HFFc6 (cell line): ENCODE measurements around the gene VEGFB. TPM values are rescaled to one million over a fixed set of nuclear protein-coding genes. Genes with fewer than 3 reads are reported as not detected.

Experiments
- DNase-seq: peaks from one replicate; pipeline ENCODE4 v3.0.0-alpha.2; 2018
- H3K27ac Mint-ChIP-seq: 2 replicates; pipeline ENCODE4 v1.8.0; 2020; ENCODE audit warnings: mild to moderate bottlenecking, mixed read lengths
- H3K27me3 Mint-ChIP-seq: 2 replicates; pipeline ENCODE4 v1.8.0; 2021; ENCODE audit warnings: mild to moderate bottlenecking, moderate library complexity, mixed read lengths; ENCODE audit not compliant: insufficient read depth
- H3K36me3 Mint-ChIP-seq: 2 replicates; pipeline ENCODE4 v1.8.0; 2021; ENCODE audit warnings: low read depth, mixed read lengths
- H3K4me1 Mint-ChIP-seq: 2 replicates; pipeline ENCODE4 v1.8.0; 2020; ENCODE audit warnings: low read depth, mixed read lengths
- H3K4me3 Mint-ChIP-seq: 2 replicates; pipeline ENCODE4 v1.8.0; 2020; ENCODE audit warnings: mild to moderate bottlenecking, moderate library complexity, mixed read lengths
- H3K9me3 Mint-ChIP-seq: 2 replicates; pipeline ENCODE4 v1.8.0; 2020; ENCODE audit warnings: mild to moderate bottlenecking, mixed read lengths
- CTCF ChIP-seq: fragments of 200-600 bp; sonication (generic); IDR thresholded peaks from 2 replicates; pipeline ENCODE4 v1.5.0; 2021; ENCODE audit warnings: antibody characterized with exemption, mild to moderate bottlenecking
- total RNA-seq, 6 experiments: library from RNA; stranded (reverse); fragmentation: NEBNext Ultra II Directional; extraction: Animal tissue kit (Norgen Biotek cat#: 25700); gene quantifications; 2 replicates in 1 of 6; 3 replicates in 5 of 6; pipeline ENCODE4 v1.2.3, GENCODE V29; 2021

The VEGFB gene
- total RNA-seq, 6 experiments from 2014 or later = 65.1 to 80.6 (median 71.2) TPM

DNA sequence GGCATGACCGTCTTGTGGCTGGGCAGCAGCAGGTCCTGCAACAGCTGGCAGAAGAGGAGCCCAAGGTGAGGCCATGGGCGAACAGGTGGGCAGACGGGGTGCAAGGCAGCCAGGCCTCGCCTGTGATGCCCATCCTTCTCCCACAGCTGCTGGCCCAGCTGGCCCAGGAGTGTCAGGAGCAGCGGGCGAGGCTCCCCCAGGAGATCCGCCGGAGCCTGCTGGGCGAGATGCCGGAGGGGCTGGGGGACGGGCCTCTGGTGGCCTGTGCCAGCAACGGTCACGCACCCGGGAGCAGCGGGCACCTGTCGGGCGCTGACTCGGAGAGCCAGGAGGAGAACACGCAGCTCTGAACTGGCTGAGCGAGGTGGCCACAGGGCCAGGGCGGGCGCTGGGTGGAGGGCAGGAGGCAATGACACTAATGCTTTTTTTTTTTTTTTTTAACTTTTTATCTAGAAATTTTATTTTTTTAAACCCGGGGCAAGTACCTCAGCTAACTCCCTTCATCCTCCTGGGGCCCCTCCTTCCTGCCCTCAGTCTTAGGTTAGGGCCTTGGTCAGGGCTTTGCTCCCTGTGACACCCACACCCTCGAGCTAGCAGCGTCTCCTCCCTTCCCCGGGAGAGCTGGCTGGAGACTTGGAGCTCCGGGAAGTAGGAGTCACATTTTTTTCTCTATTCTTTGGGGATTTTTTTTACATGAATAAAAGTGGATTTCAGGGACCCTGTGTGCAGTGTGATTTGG lies 33.0 kb downstream of the VEGFB start:
- H3K4me3 Mint-ChIP-seq = peak overlapping the region; percentile 96; the same call in 1 of the 2 replicates

DNA sequence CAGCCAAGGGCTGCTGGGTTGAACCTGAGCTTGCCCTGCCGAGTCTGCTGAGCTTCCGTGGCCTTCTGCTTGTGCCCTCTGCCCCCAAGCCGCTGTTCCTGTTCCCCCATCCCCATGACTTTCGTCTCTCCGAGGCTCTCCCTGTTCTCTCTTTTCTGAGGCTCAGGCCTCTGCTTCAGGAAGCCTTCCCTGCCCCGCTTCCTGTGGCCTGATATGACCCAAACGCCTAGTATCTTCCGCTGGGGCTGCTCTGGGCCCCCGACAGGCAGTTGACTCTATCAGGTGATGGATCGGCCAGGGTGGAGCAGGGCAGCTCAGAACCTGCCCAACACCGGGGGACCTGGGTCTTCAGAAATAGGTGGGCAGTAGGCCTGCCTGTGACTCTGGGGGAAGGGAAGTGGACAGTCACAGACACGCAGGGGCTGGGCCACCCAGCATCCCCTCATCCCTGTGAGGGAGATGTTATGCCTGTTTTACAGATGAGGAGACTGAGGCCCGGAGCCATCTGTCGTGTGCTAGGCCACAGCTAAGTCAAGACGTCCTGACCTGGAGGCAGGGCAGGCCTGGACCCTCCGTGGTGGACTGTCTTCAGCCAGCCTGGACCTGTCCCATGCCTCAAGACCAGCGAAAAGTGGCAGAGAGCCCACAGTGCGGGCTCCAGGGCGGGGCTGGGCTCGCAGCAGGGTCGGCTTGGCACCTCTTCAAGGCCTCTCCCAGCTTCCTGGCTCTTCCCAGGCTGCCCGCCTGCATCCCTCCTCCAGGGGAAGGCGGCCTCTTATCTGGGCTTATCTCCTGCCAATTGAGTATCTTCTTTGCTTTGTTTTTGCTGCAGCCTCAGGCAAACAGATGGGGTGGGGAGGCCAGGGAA lies 33.9 kb downstream of the VEGFB start:
- TF ChIP-seq CTCF = no peak
- Mint-ChIP-seq H3K9me3 (no peaks in the 10 kb centered on the region), H3K27me3 (peaks cover 14% of the 10 kb centered on the region), H3K4me1 (peaks cover 50% of the 10 kb centered on the region), H3K4me3 (peak overlapping the region; percentile 96), H3K27ac (peak overlapping the region; percentile 99), H3K36me3 (peaks cover 21% of the 10 kb centered on the region)
- DNase-seq = peak; percentile 82

More for the DNA sequence above, 33.0 kb downstream of the VEGFB start:
- Mint-ChIP-seq H3K4me1 (peaks cover 55% of the 10 kb centered on the region), H3K9me3 (no peaks in the 10 kb centered on the region), H3K27ac (peak overlapping the region; percentile 99), H3K36me3 (peaks cover 28% of the 10 kb centered on the region), H3K27me3 (peaks cover 14% of the 10 kb centered on the region)
- DNase-seq = no peak
- TF ChIP-seq CTCF = no peak

DNA sequence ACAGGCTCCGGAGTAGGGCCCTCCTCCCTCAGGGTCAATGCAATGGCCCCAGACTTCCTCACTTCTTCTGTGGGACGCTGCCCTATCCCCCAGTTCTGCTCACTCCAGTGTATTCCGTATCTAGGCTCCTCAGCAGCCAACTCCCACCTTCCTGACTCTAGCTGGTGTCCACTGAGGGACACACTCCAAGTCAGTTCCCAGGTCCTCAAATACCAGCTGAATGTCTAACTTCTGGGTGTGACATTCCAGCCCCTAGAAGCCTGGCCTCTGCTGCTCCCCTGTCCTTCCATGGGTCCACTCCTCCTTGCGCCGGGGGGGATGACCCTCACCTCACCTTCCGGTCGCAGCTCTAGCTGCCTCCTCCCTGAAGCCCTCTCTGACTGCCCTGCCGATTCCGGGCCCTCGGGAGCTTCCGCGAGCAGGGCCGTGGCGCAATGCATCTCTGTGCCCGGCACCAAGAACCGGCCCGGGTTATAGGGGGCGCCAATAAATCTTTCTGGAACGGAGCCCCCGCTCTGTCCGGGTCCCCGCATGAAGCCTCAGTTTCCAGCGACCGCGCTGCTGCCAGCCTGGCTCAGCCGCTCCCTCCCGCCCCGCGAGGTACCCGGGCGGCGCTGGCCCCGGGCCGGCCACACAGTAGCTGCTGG lies 34.6 kb downstream of the VEGFB start:
- Mint-ChIP-seq H3K36me3 (peaks cover 19% of the 10 kb centered on the region; the same call in 1 of the 2 replicates), H3K9me3 (no peaks in the 10 kb centered on the region), H3K27ac (peak overlapping the region; percentile 99), H3K4me1 (peaks cover 48% of the 10 kb centered on the region), H3K27me3 (peaks cover 14% of the 10 kb centered on the region), H3K4me3 (peak overlapping the region; percentile 96)
- DNase-seq = no peak
- TF ChIP-seq CTCF = no peak; the same call in 1 of the 2 replicates

- Mint-ChIP-seq H3K4me1 (peaks cover 48% of the 10 kb centered on the region), H3K27ac (peak overlapping the region; percentile 99), H3K27me3 (peaks cover 14% of the 10 kb centered on the region), H3K9me3 (no peaks in the 10 kb centered on the region), H3K4me3 (peak overlapping the region; percentile 96), H3K36me3 (peaks cover 19% of the 10 kb centered on the region; the same call in 1 of the 2 replicates)
- peak; percentile 100 for DNase-seq
- TF ChIP-seq CTCF = peak; percentile 42
Measured at GRCh38 chr11:64269540-64270220, 35.3 kb downstream of the VEGFB start.
